BLaER1 (cell line): ENCODE measurements around the gene CDK14.

Experiments used
- H3K27ac ChIP-seq: shearing (Covaris generic); formaldehyde crosslinking; 2 replicates; pipeline ENCODE4 v1.8.1; 2022
- H3K27me3 ChIP-seq: shearing (Covaris generic); formaldehyde crosslinking; 2 replicates; pipeline ENCODE4 v1.8.1; 2022
- H3K36me3 ChIP-seq: shearing (Covaris generic); formaldehyde crosslinking; 2 replicates; pipeline ENCODE4 v1.8.1; 2022
- H3K4me1 ChIP-seq: shearing (Covaris generic); formaldehyde crosslinking; 2 replicates; pipeline ENCODE4 v1.8.1; 2022
- H3K4me2 ChIP-seq: shearing (Covaris generic); formaldehyde crosslinking; 2 replicates; pipeline ENCODE4 v1.8.1; 2022
- H3K4me3 ChIP-seq: shearing (Covaris generic); formaldehyde crosslinking; 2 replicates; pipeline ENCODE4 v1.8.1; 2022
- H3K9ac ChIP-seq: shearing (Covaris generic); formaldehyde crosslinking; 2 replicates; pipeline ENCODE4 v1.8.1; 2022
- H3K9me3 ChIP-seq: shearing (Covaris generic); formaldehyde crosslinking; 2 replicates; pipeline ENCODE4 v1.8.1; 2022
- H4K20me1 ChIP-seq: shearing (Covaris generic); formaldehyde crosslinking; 2 replicates; pipeline ENCODE4 v1.8.1; 2022
- Cebpa-rat ChIP-seq: shearing (Covaris generic); IDR thresholded peaks from 2 replicates; pipeline ENCODE4 v1.8.1; 2022

CDK14 gene

DNA sequence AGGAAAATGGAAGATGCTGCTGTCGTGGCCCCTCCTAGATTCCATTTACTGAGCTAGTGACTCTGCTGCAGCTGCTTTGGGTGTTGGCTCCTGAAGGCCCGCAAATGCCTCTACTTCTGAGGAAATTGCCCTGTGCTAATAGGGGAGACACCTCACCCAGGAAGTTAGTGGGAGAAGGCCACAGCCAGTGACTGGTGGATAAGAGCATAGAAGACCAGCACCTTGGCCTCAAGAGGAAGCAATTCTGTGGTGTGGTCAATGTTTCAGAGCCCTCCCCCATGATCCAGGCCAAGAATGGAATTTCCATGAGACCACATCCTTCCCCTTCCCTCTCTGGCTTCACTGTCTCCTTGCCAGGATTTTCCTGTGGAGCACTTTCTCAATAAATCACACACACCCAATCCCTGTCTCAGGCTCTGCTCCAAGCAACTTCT is 643.1 kb downstream of the CDK14 start:
- H3K27me3 ChIP-seq, result no peaks in the 10 kb centered on the region
- H3K9ac ChIP-seq, result no peak overlapping the region
- no peaks in the 10 kb centered on the region for H3K4me1 ChIP-seq
- no peaks in the 10 kb centered on the region for H3K36me3 ChIP-seq
- no peaks in the 10 kb centered on the region for H4K20me1 ChIP-seq
- H3K9me3 ChIP-seq, result no peaks in the 10 kb centered on the region
- no peak for TF ChIP-seq Cebpa-rat
- no peak overlapping the region for H3K27ac ChIP-seq
- no peak overlapping the region for H3K4me3 ChIP-seq
- H3K4me2 ChIP-seq, result no peak overlapping the region

DNA sequence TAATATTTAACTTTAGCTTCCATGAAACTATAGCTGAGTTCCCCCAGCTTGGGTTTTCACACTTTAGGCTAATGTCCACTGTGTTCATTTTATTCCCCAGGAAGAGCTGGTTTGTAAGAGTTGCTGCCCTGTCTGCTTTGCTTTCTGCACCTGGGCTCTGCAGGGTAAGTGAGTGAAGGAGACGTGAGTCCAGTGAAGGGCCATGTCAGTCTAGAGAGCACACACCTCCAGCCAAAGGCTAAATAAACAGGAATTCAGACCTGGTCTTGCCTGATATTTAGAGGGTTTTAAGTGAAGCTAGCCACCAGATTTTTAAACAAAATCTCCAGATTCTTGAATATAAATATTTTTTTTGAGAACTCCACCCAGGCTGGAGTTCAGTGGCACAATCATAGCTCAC is 643.7 kb downstream of the CDK14 start:
- Histone ChIP-seq H3K4me1 (no peaks in the 10 kb centered on the region), H3K9ac (no peak overlapping the region), H3K27me3 (no peaks in the 10 kb centered on the region), H3K9me3 (no peaks in the 10 kb centered on the region), H3K4me3 (no peak overlapping the region), H4K20me1 (no peaks in the 10 kb centered on the region), H3K27ac (no peak overlapping the region), H3K4me2 (no peak overlapping the region), H3K36me3 (no peaks in the 10 kb centered on the region)
- no peak for TF ChIP-seq Cebpa-rat

DNA sequence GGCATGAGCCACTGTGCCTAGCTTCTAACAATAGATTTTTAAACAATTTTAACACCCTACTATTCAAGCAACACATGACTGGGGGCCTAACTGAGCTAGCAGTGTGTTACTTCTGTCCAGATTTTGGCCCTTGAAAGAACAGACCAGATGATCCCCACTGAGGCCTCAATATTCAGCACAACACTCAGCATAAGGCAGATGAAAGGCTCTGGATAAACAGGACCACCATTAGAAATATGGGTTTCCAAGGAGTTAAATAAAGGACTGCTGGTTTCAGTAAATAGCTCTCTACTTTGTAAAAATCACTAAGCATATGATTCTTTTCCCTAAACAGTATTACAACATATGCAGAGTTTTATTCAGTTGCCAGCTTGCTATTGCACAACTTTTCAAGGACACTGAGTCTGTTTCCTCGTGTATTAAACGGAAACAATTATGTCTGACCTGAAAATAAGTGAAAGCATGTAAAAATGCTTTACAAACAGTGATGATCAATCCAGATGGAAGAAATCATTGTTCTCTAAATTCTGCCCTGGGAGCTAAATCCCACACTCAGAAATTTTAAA is 644.3 kb downstream of the CDK14 start:
- no peak overlapping the region for H3K4me2 ChIP-seq
- no peak overlapping the region for H3K27ac ChIP-seq
- H3K4me3 ChIP-seq, result no peak overlapping the region

GRCh38 chr7:91242097-91242844 is 646.1 kb downstream of the CDK14 start:
- H3K4me2 ChIP-seq, result no peak overlapping the region
- no peak overlapping the region for H3K27ac ChIP-seq

More for the DNA sequence above, 644.3 kb downstream of the CDK14 start:
- no peaks in the 10 kb centered on the region for H3K36me3 ChIP-seq
- H3K4me1 ChIP-seq, result no peaks in the 10 kb centered on the region
- H3K27me3 ChIP-seq, result no peaks in the 10 kb centered on the region
- no peak overlapping the region for H3K9ac ChIP-seq
- TF ChIP-seq Cebpa-rat, result peak; percentile 17; the same call in 1 of the 2 replicates
- no peaks in the 10 kb centered on the region for H4K20me1 ChIP-seq
- no peaks in the 10 kb centered on the region for H3K9me3 ChIP-seq

DNA sequence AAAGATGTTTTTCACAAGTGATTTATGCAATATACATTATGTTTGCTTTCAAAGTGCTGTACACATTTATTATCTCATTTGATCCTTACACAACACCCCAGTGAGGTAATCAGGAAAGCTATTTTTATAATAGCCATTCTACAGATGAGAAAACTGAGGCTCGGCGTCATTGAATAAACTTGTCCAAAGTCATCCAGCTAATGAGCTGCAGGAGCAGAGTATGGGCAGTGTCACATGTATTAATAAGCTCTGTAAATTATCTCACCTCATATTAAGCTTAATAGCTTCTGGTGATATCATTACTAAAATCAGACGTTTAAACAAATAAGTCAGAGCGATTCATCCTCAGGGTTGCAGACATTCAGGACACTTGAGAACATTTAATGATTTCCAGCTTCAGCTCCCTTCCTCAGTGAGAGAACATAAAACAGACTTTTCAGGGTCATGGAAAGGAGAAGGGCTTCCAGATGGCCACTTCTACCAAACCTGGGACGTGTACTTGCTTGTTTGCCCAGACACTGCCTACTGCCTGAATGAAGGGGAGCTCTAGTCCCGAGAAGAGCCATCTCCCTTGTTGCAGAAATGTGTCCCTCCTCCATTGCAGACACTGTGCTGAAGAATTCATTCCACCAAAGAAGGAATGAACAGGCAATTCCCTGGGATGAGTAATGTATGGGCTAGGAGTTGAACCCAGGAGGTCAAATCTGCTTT is 647.6 kb downstream of the CDK14 start:
- Histone ChIP-seq H3K4me1 (no peaks in the 10 kb centered on the region), H3K9me3 (no peaks in the 10 kb centered on the region), H3K9ac (no peak overlapping the region), H4K20me1 (no peaks in the 10 kb centered on the region), H3K4me2 (no peak overlapping the region), H3K4me3 (no peak overlapping the region), H3K27me3 (no peaks in the 10 kb centered on the region), H3K27ac (no peak overlapping the region), H3K36me3 (no peaks in the 10 kb centered on the region)
- no peak for TF ChIP-seq Cebpa-rat

More at GRCh38 chr7:91242097-91242844, 646.1 kb downstream of the CDK14 start:
- Histone ChIP-seq H3K9me3 (no peaks in the 10 kb centered on the region), H3K9ac (no peak overlapping the region), H4K20me1 (no peaks in the 10 kb centered on the region), H3K4me3 (no peak overlapping the region), H3K36me3 (no peaks in the 10 kb centered on the region), H3K27me3 (no peaks in the 10 kb centered on the region), H3K4me1 (no peaks in the 10 kb centered on the region)
- TF ChIP-seq Cebpa-rat, result no peak

DNA sequence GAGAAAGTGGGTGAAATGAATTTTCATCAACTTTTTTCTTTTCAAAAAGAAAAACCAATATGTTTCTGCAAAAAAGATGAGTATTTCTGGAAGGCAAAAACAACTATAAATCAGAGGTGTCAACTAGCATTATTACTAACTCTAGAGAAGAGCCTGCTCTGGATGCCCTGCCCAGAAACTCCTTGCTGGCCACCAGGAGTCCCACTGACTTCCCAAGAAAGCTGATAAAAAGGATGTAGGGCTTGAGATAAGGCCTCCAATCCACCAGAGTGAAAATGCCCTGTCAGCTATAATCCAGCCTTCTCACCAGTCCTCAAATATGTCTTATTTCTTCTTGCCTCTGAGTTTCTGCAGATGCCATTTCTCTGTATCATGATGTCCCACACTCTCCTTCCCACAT is 651.4 kb downstream of the CDK14 start:
- no peaks in the 10 kb centered on the region for H3K27me3 ChIP-seq
- H3K9me3 ChIP-seq, result no peaks in the 10 kb centered on the region
- no peak overlapping the region for H3K4me2 ChIP-seq
- H3K36me3 ChIP-seq, result no peaks in the 10 kb centered on the region
- no peak overlapping the region for H3K4me3 ChIP-seq
- H3K4me1 ChIP-seq, result no peaks in the 10 kb centered on the region
- no peak for TF ChIP-seq Cebpa-rat
- H4K20me1 ChIP-seq, result no peaks in the 10 kb centered on the region
- no peak overlapping the region for H3K9ac ChIP-seq
- H3K27ac ChIP-seq, result no peak overlapping the region

DNA sequence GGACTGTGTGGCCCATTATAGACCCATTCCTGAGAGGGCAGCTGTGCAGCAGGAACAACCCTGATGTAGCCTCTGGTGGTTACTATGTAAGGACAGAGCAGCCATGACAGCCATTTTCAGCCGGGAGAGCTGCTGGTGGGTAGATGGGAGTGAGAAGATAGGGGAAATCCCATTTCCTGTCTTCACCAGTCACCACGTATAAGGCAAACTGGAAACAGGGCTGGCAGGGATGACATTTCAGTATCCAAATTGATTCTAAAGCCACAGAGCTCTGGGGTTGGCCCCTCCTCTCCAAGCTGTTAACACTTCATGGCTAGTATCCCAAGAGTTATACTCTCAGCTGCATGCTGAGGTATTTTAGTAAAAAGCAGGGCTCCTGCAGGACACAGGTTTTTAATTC is 652.9 kb downstream of the CDK14 start:
- Histone ChIP-seq H3K9ac (no peak overlapping the region), H3K9me3 (no peaks in the 10 kb centered on the region), H3K4me2 (no peak overlapping the region), H3K4me3 (no peak overlapping the region), H3K36me3 (no peaks in the 10 kb centered on the region), H3K27me3 (no peaks in the 10 kb centered on the region), H3K4me1 (no peaks in the 10 kb centered on the region), H4K20me1 (no peaks in the 10 kb centered on the region), H3K27ac (no peak overlapping the region)
- no peak for TF ChIP-seq Cebpa-rat

DNA sequence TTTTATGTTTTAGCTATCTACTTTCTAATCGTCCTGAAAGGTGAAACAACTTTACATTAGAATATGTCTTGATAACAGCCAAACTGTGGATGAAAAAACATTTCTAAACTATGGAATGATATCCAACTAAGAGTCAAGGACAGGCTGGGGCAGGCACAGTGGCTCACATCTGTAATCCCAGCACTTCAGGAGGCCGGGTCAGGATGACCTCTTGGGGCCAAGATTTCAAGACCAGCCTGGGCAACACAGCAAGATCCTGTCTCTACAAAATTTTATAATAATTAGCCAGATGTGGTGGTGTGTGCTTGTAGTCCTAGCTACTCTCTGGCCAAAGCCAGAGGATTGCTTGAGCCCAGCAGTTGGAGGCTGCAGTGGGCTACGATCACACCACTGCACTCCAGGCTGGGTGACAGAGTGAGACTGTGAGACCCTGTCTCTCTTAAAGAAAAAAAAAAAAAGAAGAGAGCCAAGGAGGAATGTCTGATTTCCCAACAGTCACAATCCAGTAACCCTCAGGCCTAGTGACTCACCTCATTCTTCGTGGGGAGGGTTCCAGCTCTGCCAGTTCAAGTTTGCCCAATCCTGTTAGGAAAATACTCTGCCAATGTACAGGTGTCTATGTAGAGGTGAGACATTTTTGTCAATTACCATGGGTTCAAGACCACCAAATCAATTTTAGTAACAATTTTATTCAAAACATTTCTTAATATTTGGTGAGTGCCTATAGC is 653.5 kb downstream of the CDK14 start:
- Histone ChIP-seq H3K4me2 (no peak overlapping the region), H3K27ac (no peak overlapping the region), H4K20me1 (no peaks in the 10 kb centered on the region), H3K4me3 (no peak overlapping the region), H3K9ac (no peak overlapping the region), H3K27me3 (no peaks in the 10 kb centered on the region), H3K36me3 (no peaks in the 10 kb centered on the region), H3K9me3 (no peaks in the 10 kb centered on the region), H3K4me1 (no peaks in the 10 kb centered on the region)
- no peak for TF ChIP-seq Cebpa-rat

GRCh38 chr7:91250706-91251105 is 654.6 kb downstream of the CDK14 start:
- Histone ChIP-seq H3K4me3 (no peak overlapping the region), H4K20me1 (no peaks in the 10 kb centered on the region), H3K4me2 (no peak overlapping the region), H3K9ac (no peak overlapping the region), H3K27me3 (no peaks in the 10 kb centered on the region), H3K27ac (no peak overlapping the region), H3K4me1 (no peaks in the 10 kb centered on the region), H3K36me3 (no peaks in the 10 kb centered on the region), H3K9me3 (peaks cover under 1% of the 10 kb centered on the region; the same call in 1 of the 2 replicates)
- no peak for TF ChIP-seq Cebpa-rat
